ENCODE measurements around the gene TOPORS.
"Not testable (repeated sequence)": the region's sequence is repeated elsewhere in the genome, so short reads cannot be mapped to it uniquely, and the experiment has no call there.

Gene TOPORS

GRCh38 chr9:32550150-32550561 is 2.2 kb downstream of the TOPORS start:
- Mint-ChIP-seq H3K4me3 (peak overlapping the region; percentile 99), H3K27ac (peak overlapping the region; percentile 98), H3K9me3 (peaks cover 10% of the 10 kb centered on the region), H3K36me3 (ENCODE audit: low read depth) (peaks cover 41% of the 10 kb centered on the region), H3K4me1 (peaks cover 25% of the 10 kb centered on the region), H3K27me3 (ENCODE audit: low read depth, poor library complexity) (no peaks in the 10 kb centered on the region)
- peak; percentile 9 for DNase-seq
- TF ChIP-seq CTCF (IDR thresholded peaks at IDR 0.05): no peak

- not testable (repeated sequence) for H3K4me3 Mint-ChIP-seq; H3K27me3 Mint-ChIP-seq (ENCODE audit: low read depth, poor library complexity); H3K27ac Mint-ChIP-seq; DNase-seq
- peaks cover 10% of the 10 kb centered on the region for H3K9me3 Mint-ChIP-seq
- peaks cover 54% of the 10 kb centered on the region for H3K36me3 Mint-ChIP-seq (ENCODE audit: low read depth)
- peaks cover 25% of the 10 kb centered on the region for H3K4me1 Mint-ChIP-seq
Observed at GRCh38 chr9:32548213-32548612, 4.2 kb downstream of the TOPORS start.

GRCh38 chr9:32545884-32546283 is 6.5 kb downstream of the TOPORS start:
- no peak for DNase-seq
- peaks cover 10% of the 10 kb centered on the region for H3K9me3 Mint-ChIP-seq
- no peak overlapping the region for H3K27ac Mint-ChIP-seq
- H3K36me3 Mint-ChIP-seq (ENCODE audit: low read depth): peaks cover 73% of the 10 kb centered on the region
- no peak overlapping the region for H3K4me3 Mint-ChIP-seq
- peaks cover 25% of the 10 kb centered on the region for H3K4me1 Mint-ChIP-seq
- TF ChIP-seq CTCF (IDR thresholded peaks at IDR 0.05): no peak
- H3K27me3 Mint-ChIP-seq (ENCODE audit: low read depth, poor library complexity): no peaks in the 10 kb centered on the region

GRCh38 chr9:32543047-32543446 is 9.3 kb downstream of the TOPORS start:
- Mint-ChIP-seq H3K36me3 (ENCODE audit: low read depth) (peaks cover 56% of the 10 kb centered on the region), H3K27ac (no peak overlapping the region), H3K4me1 (peaks cover 6% of the 10 kb centered on the region), H3K27me3 (ENCODE audit: low read depth, poor library complexity) (no peaks in the 10 kb centered on the region), H3K9me3 (peaks cover 5% of the 10 kb centered on the region), H3K4me3 (no peak overlapping the region)
- TF ChIP-seq CTCF (IDR thresholded peaks at IDR 0.05): no peak
- DNase-seq: no peak

GRCh38 chr9:32533816-32534215 is 18.6 kb downstream of the TOPORS start:
- H3K27me3 Mint-ChIP-seq (ENCODE audit: low read depth, poor library complexity): no peaks in the 10 kb centered on the region
- no peak for DNase-seq
- no peak overlapping the region for H3K4me3 Mint-ChIP-seq
- TF ChIP-seq CTCF (IDR thresholded peaks at IDR 0.05): no peak
- peaks cover 5% of the 10 kb centered on the region for H3K9me3 Mint-ChIP-seq
- no peak overlapping the region for H3K27ac Mint-ChIP-seq
- H3K4me1 Mint-ChIP-seq: no peaks in the 10 kb centered on the region
- H3K36me3 Mint-ChIP-seq (ENCODE audit: low read depth): peaks cover 34% of the 10 kb centered on the region

GRCh38 chr9:32533336-32533735 is 19.1 kb downstream of the TOPORS start:
- Mint-ChIP-seq H3K27me3 (ENCODE audit: low read depth, poor library complexity) (no peaks in the 10 kb centered on the region), H3K27ac (no peak overlapping the region), H3K36me3 (ENCODE audit: low read depth) (peaks cover 34% of the 10 kb centered on the region), H3K4me3 (no peak overlapping the region), H3K4me1 (no peaks in the 10 kb centered on the region), H3K9me3 (peaks cover 5% of the 10 kb centered on the region)
- TF ChIP-seq CTCF (IDR thresholded peaks at IDR 0.05): no peak
- DNase-seq: no peak

Data from nephron progenitor cell (in vitro differentiated cells).